ENCODE data around the gene ERMAP.
"Not testable (repeated sequence)": the region's sequence is repeated elsewhere in the genome, so short reads cannot be mapped to it uniquely, and the experiment has no call there.

Gene ERMAP

DNA sequence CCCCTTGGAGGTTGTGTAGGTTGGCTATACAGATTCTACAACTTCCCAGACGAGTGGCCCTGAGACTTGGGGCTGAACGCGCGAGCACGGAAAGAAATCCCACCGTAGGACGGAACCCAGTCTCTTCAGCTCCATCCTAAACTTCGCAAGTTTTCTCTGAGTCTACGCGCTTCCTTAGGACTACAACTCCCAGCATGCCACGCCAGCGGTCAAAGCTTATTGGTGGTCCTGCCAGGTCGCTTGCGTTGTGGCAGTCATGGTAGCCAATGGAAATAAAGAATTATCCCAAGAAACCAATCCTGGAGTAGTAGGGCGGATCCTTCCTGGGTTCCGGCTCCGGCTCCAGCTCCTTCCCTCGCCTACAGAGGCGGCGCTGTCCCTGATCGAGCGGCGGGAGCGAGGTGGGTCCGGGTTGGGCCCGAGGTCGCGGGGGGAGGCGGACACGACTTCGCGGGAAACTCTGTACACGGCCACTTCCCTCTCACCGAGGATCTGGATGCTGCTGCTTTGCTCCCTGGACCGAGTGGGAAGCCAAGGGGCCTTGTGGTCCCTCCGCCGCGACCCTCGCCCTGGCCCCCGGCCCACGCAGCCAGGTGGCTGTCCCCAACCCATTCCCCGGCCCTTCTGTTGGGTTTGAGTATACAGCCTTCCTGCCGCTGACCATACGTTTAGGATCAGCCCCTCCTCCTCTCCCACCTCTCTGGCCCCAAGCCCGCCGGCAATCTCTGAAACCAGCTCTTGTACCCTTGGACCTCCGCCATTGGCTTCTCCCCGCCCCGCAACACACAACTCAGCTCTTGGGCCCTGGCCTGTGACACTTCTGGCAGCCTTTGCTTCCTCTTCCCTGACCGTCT, 29.6 kb downstream of the ERMAP start, which contains the start of gene ZNF691:
ZNF691 (plus strand) TSS at position 357 of the 854 bp plus-strand sequence. CDS start 3,046 bp downstream, outside the sequence.
- DNase-seq, result peak; percentile 92 to 93

DNA sequence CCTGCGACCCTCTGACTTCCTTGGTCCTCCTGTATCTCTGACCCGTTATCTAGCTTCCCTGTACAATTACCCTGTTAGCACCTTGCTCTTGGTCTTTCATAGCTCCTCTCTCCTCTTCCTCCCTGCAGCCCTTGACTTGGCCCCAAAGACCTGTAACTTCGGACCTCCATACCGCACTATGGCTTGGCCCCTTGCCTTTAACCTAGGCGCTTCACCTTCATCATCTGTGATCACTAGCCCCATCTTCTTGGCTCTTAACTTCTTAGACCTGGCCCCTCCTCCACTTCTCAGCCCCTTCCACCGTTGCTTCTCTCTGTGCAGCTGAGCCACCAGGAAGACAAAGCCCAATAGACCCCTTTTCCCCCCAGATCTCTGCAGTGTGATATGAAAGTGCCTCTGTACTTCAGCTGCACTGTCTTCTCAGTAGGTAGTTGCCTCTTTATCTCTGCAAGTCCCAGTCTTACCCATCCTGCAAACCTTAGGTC, 30.2 kb downstream of the ERMAP start:
- DNase-seq, result no peak

DNA sequence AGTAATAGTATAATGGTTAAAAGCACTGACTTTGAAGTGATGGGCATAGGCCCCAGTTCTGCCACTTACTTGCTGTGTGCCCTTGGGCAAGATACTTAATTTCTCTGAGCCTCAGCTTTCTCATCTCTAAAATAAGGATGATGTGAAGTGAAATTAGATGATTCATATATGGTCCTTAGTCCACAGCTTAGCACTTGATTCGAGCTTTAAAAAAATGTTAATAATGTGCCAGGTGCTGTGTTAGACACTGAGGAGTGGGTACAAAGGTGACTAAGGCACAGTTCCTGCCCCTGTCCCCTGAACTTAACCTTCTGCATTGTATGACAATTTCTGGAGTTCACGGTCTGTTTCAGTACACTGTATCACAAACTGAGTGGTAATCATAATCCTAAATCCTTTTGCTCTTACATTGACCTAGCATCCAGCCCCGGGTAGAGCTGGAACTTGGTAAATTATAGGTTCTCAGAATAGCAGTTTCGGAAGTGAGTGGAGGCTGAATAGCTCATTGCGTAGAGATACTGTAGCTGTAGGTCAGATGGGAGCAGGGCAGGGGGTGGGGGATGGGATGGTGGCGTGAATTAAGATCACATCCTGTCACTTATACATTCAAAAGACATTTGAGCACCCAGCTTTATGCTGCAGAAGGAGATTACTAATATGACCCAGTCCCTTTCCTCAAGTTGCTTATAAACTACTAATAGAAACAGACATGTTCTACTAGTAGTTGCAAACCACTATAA, 31.0 kb downstream of the ERMAP start:
- no peak for DNase-seq

DNA sequence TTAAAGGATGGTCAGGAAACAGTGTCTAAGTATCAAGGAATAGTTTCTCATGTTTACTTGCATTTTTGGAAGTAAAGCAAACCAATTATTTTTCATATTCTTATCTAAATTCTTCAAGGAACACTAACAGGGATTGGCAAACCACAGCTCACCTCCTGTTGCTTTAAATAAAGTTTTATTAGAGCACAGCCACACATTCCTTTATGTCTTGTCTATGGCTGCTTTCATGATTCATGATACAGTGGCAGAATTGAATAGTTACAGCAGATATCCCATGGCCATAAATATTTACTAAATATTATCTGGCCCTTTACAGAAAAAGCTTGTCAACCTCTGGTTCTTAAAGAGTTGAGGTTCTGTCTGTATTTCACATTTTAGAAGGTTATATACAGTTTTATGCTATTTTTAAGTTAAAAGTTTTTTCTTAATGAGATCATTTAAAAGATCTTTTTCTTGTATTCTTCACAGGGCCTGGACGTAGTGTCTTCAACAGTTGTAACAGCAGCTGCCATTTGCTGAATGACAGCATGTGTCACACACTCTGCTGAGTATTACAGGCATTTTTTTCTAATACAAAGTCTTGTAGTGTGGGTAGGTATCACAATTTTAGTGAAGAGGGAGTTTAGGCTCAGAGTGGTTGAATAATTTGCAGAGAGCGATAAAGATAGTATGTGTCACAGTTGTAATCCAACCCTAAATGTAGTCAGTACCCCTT, 32.1 kb downstream of the ERMAP start:
- DNase-seq, result no peak

DNA sequence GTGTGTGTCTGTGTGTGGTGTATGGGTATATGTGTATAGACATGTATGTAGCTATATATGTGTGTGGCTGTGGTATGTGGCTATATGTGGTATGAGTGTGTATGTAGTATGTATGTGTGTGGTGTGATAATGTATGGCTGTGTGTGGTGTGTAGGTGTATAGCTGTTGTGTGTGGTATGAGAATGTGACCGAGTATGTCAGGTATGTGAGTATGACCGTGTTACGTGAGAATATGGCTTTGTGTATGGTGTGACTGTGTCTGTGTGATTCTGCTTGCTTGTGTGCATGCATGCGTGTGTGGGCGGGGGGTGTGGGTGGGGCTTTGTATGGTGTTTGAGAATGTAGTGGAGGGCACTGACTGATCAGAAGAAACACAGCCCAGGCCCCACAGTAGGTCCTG, 33.0 kb downstream of the ERMAP start:
- DNase-seq, result no peak

DNA sequence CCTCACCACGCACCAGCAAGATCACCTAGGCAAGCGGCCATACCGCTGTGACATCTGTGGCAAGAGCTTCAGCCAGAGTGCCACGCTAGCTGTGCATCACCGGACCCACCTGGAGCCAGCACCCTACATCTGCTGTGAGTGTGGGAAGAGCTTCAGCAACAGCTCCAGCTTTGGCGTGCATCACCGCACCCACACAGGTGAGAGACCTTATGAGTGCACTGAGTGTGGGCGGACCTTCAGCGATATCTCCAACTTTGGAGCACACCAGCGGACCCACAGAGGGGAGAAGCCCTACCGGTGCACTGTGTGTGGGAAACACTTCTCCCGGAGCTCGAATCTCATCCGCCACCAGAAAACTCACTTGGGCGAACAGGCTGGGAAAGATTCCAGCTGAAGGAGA, 34.5 kb downstream of the ERMAP start:
- DNase-seq, result peak in 1 of 2 donors; percentile 1

DNA sequence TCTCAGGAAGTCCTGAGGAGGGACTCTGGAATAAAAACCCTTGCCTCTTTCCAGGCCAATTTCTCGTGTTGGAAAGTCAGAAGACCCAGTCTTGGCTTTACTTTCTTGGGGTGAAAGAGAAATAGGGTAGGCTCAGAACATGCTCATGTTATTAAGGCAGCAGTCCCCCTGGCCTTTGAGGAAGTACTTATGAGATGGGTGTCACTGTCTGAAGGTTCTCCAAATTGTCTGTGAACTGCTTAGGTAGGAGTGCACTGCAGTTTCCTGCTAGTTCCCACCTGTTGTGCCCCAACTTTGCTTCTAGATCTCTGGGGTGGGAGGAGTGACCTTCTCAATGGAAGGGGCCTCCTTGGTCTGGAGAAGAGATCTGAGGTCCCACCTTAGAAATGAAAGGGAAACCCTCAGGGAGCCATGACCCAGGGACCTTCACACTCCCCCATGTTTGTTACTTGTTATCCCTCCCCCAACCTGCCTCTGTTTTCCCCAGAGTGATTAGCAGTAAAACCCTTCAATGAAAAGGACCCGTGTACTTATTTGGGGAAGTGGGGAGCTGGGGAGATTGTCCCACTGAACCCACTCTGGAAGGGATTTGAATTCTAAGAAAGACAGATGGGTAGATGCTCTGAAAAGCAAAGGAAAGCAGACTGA, 35.2 kb downstream of the ERMAP start:
- no peak for DNase-seq

DNA sequence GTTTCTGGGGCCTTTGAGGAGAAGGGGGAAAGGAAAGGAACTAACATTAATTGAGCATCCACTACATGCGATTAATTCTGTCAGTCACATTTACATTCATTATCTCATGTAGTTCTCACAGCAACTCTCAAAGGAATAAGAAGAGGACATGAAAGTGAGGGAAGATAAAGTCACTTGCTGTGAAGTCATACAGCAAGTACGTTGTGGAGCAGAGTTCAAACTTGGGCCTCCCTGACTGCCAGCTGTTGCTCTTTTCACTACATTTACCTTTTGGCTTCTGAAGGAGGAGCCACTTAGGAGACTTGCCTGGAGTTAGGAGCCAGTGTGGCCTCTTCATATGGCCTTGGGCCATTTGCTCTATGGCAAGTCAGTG, 35.7 kb downstream of the ERMAP start:
- no peak for DNase-seq

DNA sequence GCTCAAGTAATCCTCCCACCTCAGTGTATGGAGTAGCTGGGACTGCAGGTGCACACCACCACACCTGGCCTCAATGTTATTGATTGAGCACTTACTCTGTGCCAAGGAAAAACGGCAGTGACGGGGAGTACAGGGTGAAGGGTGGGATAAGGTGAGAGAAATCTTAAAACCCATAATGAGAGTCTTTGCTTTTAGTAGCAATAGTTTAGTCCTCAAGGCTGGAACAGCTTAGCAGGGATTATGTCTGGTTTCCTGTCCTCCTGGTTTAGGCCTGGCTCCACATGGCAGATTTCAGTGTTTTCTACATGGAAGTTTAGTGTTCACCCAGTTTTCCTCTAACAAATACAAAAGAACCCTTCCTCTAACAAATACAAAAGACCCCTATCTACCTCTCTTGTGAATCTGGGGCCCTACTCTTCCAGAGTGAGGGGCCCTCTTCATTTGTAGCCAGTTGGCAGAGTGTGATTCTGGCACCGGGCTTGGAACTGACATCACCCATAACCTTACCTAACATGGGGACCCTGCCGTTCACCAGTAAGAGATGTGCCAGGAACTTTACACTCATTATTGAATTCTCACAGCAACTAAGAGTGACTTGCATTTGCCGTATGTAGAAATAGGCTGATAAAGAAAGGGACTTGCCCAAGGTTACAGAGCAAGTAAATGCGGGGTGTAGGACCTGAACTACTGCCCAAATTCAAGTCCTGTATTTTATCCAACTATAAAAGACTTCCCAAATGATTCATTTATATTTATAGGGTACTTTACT, 36.4 kb downstream of the ERMAP start:
- no peak for DNase-seq

DNA sequence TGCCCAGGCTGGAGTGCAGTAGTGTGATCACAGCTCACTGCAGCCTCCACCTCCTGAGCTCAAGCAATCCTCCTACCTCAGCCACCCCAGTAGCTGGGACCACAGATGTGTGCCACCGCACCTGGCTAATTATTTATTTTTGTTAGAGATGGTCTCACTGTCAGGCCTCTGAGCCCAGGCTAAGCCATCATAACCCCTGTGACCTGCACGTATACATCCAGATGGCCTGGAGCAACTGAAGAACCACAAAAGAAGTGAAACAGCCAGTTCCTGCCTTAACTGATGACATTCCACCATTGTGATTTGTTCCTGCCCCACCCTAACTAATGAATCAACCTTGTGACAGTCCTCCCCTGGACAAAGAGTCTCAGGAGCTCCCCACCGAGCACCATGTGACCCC, 39.6 kb downstream of the ERMAP start:
- DNase-seq, result not testable (repeated sequence)

DNA sequence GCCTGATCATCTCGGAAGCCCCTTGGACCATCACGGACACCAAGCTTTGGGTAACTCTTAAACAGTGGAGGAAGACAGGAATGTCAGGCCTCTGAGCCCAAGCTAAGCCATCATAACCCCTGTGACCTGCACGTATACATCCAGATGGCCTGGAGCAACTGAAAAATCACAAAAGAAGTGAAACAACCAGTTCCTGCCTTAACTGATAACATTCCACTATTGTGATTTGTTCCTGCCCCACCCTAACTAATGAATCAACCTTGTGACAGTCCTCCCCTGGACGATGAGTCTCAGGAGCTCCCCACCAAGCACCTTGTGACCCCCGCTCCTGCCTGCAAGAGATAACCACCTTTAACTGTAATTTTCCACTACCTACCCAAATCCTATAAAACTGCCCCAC, 42.4 kb downstream of the ERMAP start:
- DNase-seq, result not testable (repeated sequence)

DNA sequence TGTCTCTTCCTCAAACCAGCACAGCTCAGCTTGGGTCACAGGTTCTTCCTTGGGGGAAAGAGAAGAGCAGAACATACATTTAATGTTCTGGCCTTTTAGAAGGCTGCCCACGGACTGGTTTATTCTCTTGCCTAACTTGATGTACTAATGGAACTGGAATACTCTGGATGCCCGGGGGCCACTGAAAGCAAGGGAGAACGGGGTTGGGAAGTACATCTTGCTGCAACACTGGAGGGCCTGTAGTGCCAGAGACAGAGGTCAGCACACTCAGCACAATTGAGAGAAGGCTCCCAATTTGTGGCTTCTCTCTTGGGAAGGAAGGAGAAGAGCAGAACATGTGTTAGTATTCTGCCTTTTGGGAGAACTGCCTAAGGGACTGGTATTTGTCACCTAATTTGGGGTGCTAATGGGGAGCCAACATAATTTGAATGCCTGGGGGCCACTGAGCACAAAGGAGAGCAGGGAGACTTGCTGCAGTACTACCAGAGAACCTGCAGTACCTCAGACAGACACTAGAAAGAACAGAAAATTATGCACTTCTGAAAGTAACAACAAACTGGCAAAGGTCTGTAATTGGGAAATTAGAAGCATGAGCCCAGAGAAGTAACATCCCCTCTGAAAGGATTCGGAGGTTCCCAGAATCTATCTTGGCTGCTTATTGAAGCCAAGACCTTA, 43.6 kb downstream of the ERMAP start:
- DNase-seq, result no peak

DNA sequence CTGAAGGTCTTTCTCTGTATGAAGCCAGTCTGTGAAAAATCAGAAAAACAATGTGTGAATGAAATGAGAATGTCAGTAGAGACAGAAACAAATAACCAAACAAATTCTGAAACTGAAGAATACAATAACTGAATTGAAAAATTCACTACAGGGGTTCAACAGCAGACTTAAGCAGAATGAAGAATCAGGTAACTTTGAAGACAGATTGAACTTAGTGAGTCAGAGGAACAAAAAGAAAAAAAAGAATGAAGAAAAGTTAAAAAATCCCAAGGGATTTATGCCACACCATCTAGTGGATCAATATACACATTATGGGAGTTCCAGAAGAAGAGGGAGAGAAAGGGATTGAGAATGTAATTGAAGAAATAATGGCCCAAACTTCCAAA, 44.1 kb downstream of the ERMAP start:
- DNase-seq, result no peak

DNA sequence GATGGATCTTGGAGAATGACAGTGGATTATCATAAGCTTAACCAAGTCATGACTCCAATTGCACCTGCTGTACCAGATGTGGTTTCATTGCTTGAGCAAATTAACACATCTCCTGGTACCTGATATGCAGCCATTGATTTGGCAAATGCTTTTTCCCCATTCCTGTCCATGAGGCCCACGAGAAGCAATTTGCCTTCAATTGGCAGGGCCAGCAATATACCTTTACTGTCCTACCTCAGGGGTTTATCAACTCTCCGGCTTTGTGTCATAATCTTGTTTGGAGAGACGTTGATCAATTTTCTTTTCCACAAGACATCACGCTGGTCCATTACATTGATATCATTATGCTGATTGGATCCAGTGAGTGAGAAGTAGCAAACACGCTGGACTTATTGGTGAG, 49.6 kb downstream of the ERMAP start:
- no peak for DNase-seq

DNA sequence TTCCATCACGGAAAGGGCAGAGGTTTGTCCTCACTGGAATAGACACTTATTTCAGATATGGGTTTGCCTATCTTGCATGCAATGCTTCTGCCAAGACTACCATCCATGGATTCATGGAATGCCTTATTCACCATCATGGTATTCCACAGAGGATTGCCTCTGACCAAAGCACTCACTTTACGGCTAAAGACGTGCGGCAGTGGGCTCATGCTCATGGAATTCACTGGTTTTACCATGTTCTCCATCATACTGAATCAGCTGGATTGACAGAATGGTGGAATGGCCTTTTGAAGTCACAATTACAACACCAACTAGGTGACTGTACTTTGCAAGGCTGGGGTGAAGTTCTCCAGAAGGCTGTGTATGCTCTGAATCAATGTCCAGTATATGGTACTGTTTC, 51.5 kb downstream of the ERMAP start:
- not testable (repeated sequence) for DNase-seq

DNA sequence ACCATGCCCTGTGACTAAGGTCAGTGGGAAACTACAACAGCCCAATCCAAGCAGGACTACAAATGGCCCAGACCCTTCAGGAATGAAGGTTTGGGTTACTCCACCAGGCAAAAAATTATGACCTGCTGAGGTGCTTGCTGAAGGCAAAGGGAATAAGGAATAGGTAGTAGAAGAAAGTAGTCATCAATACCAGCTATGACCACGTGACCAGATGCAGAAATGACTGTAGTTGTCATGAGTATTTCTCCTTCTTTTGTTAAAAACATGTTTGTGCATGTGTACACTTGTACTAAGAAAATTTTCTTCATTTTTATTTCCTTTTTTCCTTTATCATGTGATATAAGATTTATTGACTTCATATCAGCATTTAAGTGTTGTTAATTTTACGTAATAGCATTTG, 52.3 kb downstream of the ERMAP start:
- not testable (repeated sequence) for DNase-seq

DNA sequence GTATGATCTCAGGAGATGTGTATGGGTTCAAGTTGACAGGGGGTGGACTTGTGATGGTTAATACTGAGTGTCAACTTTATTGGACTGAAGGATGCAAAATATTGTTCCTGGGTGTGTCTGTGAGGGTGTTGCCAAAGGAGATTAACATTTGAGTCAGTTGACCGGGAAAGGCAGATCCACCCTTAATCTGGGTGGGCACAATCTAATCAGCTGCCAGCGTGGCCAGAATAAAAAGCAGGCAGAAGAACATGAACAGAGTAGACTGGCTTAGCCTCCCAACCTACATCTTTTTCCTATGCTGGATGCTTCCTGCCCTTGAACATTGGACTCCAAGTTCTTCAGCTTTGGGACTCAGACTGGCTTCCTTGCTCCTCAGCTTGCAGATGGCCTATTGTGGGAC, 52.8 kb downstream of the ERMAP start:
- not testable (repeated sequence) for DNase-seq

DNA sequence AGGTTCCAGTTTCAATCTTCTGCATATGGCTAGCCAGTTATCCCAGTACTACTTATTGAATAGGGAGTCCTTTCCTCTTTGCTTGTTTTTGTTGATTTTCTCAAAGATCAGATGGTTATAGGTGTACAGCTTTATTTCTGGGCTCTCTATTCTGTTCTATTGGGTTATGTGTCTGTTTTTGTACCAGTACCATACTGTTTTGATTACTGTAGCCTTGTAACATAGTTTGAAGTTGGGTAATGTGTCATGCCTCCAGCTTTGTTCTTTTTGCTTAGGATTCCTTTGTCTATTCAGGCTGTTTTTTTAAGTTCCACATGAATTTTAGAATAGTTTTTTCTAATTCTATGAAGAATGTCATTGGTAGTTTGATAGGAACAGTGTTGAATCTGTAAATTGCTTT, 56.2 kb downstream of the ERMAP start:
- DNase-seq, result not testable (repeated sequence)

DNA sequence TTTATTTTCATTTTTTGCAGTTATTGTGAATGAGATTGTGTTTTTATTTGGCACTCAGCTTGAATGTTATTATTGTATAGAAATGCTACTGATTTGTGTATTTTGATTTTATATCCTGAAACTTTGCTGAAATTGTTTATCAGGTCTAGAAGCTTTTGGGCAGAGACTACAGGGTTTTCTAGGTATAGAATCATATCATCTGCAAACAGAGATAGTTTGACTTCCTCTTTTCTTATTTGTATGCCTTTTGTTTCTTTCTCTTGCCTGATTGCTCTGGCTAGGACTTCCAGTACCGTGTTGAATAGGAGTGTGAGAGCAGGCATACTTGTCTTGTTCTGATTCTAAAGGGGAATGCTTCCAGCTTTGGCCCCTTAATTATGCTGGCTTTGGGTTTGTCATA, 56.7 kb downstream of the ERMAP start:
- no peak for DNase-seq

DNA sequence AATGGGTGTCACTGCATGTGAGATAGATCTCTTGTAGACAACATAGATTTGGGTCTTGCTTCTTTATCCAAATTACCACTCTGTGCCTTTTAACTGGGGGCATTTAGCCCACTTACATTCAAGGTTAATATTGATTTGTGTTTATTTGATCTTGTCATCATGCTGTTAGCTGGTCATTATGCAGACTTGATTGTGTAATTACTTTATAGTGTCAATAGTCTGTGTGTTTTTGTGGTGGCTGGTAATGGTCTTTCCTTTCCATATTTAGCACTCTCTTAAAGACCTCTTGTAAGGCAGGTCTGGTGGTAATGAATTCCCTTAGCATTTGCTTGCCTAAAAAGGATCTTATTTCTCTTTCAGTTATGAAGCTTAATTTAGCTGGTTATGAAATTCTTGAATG, 59.1 kb downstream of the ERMAP start:
- DNase-seq, result no peak

DNA sequence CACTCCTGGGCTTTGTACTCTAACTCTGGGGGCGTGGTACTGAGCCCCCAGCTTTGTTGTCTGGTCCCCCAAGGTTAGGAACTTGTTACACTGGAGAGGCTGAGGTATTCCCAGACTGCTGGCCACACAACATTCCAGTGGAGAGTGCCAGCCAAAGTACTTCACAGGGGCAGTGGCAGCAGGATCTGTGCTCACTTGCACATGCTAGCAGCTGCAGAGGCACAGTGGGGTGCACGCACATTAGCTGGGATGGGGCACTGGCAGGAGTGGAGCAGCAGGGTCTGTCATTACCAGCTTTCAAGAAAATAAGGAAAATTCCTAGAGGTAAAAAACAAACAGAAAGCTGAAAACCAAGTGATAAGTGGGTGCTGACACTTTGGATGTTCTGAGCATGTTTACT, 60.5 kb downstream of the ERMAP start:
- no peak for DNase-seq

DNA sequence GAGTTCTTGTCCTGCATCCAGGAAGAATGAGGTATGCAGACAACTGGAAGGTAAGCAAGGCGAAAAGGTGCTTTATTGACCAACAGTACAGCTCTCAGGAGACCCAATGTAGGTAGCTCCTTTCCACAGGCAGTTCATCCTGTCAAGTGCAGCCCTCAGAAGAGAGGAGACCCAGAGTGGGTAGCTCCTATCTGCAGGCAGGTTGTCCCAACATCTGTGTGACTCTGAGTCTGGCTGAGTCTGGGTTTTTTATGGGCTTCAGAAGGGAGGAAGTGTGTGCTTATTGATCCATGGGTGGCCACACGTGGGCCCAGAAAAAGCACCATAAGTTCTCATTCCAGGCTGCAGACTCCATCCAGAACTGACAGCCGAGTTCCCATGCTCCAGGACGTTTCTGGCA, 63.5 kb downstream of the ERMAP start:
- DNase-seq, result no peak

Measured in CD4-positive, alpha-beta T cell treated with Interleukin-1 beta for 1 hour (primary cell).